Liver (tissue), 3 donors: ENCODE data around the gene PLPP4.

Experiments used
- CTCF ChIP-seq: fragments of 150-350 bp; IDR thresholded peaks from 2 replicates; pipeline ENCODE4 v1.5.1; 2017; ENCODE audit warnings: improper control_type of control experiment, low read depth, low read length; ENCODE audit not compliant: missing input control
- GABPA ChIP-seq, 2 donors: IDR thresholded peaks in 1 of 2; conservative IDR thresholded peaks in 1 of 2; 2 replicates each; pipeline ENCODE4 v1.6.1; 2016; ENCODE audit warnings: antibody characterized with exemption in 2 of 2, mild to moderate bottlenecking in 1 of 2, moderate library complexity in 1 of 2
- HNF4A ChIP-seq, 2 donors: conservative IDR thresholded peaks; 2 replicates each; pipeline ENCODE4 v1.6.1; 2016; ENCODE audit warnings: antibody characterized with exemption in 2 of 2, mild to moderate bottlenecking in 2 of 2
- RAD21 ChIP-seq, 2 donors: IDR thresholded peaks; 2 replicates each; pipeline ENCODE4 v1.6.1; 2016; ENCODE audit warnings: antibody characterized with exemption in 2 of 2, mild to moderate bottlenecking in 2 of 2
- TF ChIP-seq, protein P1 (sequence below): IDR thresholded peaks from 2 replicates; pipeline ENCODE4 v1.6.1; 2016; ENCODE audit warnings: antibody characterized with exemption
- donor health status: healthy.
- donor health status: healthy.

- TF ChIP-seq RAD21 (IDR thresholded peaks at IDR 0.05) (no peak), CTCF (no peak), HNF4A (conservative IDR thresholded peaks at IDR 0.05) (no peak), GABPA (IDR thresholded peaks at IDR 0.05 in 1 of 2, conservative IDR thresholded peaks at IDR 0.05 in 1 of 2) (no peak)
- TF ChIP-seq, protein P1, sequence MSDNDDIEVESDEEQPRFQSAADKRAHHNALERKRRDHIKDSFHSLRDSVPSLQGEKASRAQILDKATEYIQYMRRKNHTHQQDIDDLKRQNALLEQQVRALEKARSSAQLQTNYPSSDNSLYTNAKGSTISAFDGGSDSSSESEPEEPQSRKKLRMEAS: no peak
These were observed 48.0 kb downstream of the PLPP4 start for GRCh38 chr10:120505056-120505455.
